Mesendoderm (in vitro differentiated cells): ENCODE measurements around the gene MACROD1.
A peak's percentile ranks its signal among the peaks of the same experiment; 100 is the strongest.

ENCODE experiments used
- DNase-seq: peaks from one replicate; pipeline ENCODE4 v3.0.0; 2013
- H2AK5ac ChIP-seq: 2 replicates; pipeline ENCODE4 v1.6.1; 2013; ENCODE audit warnings: low read length, inconsistent platforms
- H2BK120ac ChIP-seq: 2 replicates; pipeline ENCODE4 v1.6.1; 2013; ENCODE audit warnings: low read depth, mild to moderate bottlenecking, low read length, moderate library complexity, mixed read lengths
- H2BK15ac ChIP-seq: replicated peaks from 2 replicates; pipeline ENCODE4 v1.6.1; 2013; ENCODE audit warnings: low read depth, mild to moderate bottlenecking, moderate library complexity
- H2BK5ac ChIP-seq: 2 replicates; pipeline ENCODE4 v1.6.1; 2013; ENCODE audit warnings: low read length, inconsistent platforms
- H3K18ac ChIP-seq: 2 replicates; pipeline ENCODE4 v1.6.1; 2013; ENCODE audit warnings: mild to moderate bottlenecking, low read length, mixed read lengths
- H3K23ac ChIP-seq: one replicate; pipeline ENCODE4 v1.6.1; 2013; ENCODE audit warnings: low read length
- H3K27ac ChIP-seq: 2 replicates; pipeline ENCODE4 v1.5.1; 2013; ENCODE audit warnings: low read depth, mild to moderate bottlenecking, inconsistent platforms, low read length, moderate library complexity
- H3K27me3 ChIP-seq: 2 replicates; pipeline ENCODE4 v1.6.1; 2013; ENCODE audit warnings: low read length, control low read depth, mild to moderate bottlenecking, inconsistent platforms; ENCODE audit not compliant: insufficient read depth, poor library complexity
- H3K36me3 ChIP-seq: 2 replicates; pipeline ENCODE4 v1.6.1; 2013; ENCODE audit warnings: low read length, inconsistent platforms; ENCODE audit not compliant: control insufficient read depth, insufficient read depth
- H3K4ac ChIP-seq: one replicate; pipeline ENCODE4 v1.6.1; 2013; ENCODE audit warnings: low read depth, mild to moderate bottlenecking, low read length, moderate library complexity
- H3K4me1 ChIP-seq: 2 replicates; pipeline ENCODE4 v1.6.1; 2013; ENCODE audit warnings: low read depth, low read length, inconsistent platforms; ENCODE audit not compliant: control insufficient read depth
- H3K4me2 ChIP-seq: 2 replicates; pipeline ENCODE4 v1.6.1; 2013; ENCODE audit warnings: low read length
- H3K4me3 ChIP-seq: 2 replicates; pipeline ENCODE4 v1.5.1; 2013; ENCODE audit warnings: mild to moderate bottlenecking, low read length
- H3K56ac ChIP-seq: one replicate; pipeline ENCODE4 v1.6.1; 2013; ENCODE audit warnings: low read length
- H3K79me1 ChIP-seq: 2 replicates; pipeline ENCODE4 v1.6.1; 2013; ENCODE audit warnings: low read length, inconsistent platforms
- H3K79me2 ChIP-seq: 2 replicates; pipeline ENCODE4 v1.6.1; 2013; ENCODE audit warnings: mild to moderate bottlenecking, low read length; ENCODE audit not compliant: control insufficient read depth, insufficient read depth
- H3K9ac ChIP-seq: 2 replicates; pipeline ENCODE4 v1.6.1; 2013; ENCODE audit warnings: low read length, inconsistent platforms
- H4K5ac ChIP-seq: one replicate; pipeline ENCODE4 v1.6.1; 2013; ENCODE audit warnings: low read length
- H4K8ac ChIP-seq: one replicate; pipeline ENCODE4 v1.6.1; 2013; ENCODE audit warnings: low read depth, mild to moderate bottlenecking, control low read depth, low read length, moderate library complexity
- WGBS: extraction: QIAGEN DNeasy Blood & Tissue Kit; methylation state at CpG from one replicate; pipeline ENCODE4 v1.1.7; 2013; ENCODE audit warnings: low lambda C conversion rate, missing lambda C conversion rate; ENCODE audit not compliant: insufficient coverage; ENCODE audit errors: extremely low coverage; 5-methylcytosine and 5-hydroxymethylcytosine counted together

The MACROD1 gene

GRCh38 chr11:64150481-64151239 lies 15.3 kb downstream of the MACROD1 start:
- no peak overlapping the region for H3K4me3 ChIP-seq
- no peak overlapping the region for H3K27ac ChIP-seq
- H2AK5ac ChIP-seq, result no peak overlapping the region
- no peak overlapping the region for H2BK120ac ChIP-seq
- H3K9ac ChIP-seq, result no peak overlapping the region
- H3K79me2 ChIP-seq, result no peaks in the 10 kb centered on the region
- H3K23ac ChIP-seq, result no peak overlapping the region
- H3K18ac ChIP-seq, result no peak overlapping the region
- no peaks in the 10 kb centered on the region for H3K36me3 ChIP-seq
- no peaks in the 10 kb centered on the region for H3K27me3 ChIP-seq
- no peaks in the 10 kb centered on the region for H3K4me1 ChIP-seq
- WGBS, result no CpG with 5 or more reads among the region's 24 CpGs
- no peak for DNase-seq
- no peak overlapping the region for H3K4me2 ChIP-seq
- H2BK15ac ChIP-seq, result no peak overlapping the region
- no peak overlapping the region for H3K56ac ChIP-seq
- no peak overlapping the region for H3K4ac ChIP-seq
- no peaks in the 10 kb centered on the region for H3K79me1 ChIP-seq
- no peak overlapping the region for H4K5ac ChIP-seq
- no peak overlapping the region for H4K8ac ChIP-seq
- no peak overlapping the region for H2BK5ac ChIP-seq

- Histone ChIP-seq H3K79me1 (no peaks in the 10 kb centered on the region), H2BK5ac (no peak overlapping the region), H2AK5ac (no peak overlapping the region), H3K23ac (no peak overlapping the region), H4K8ac (no peak overlapping the region), H3K4me2 (no peak overlapping the region), H3K27me3 (no peaks in the 10 kb centered on the region), H4K5ac (no peak overlapping the region), H3K36me3 (no peaks in the 10 kb centered on the region), H3K56ac (no peak overlapping the region), H2BK120ac (no peak overlapping the region), H3K4me1 (no peaks in the 10 kb centered on the region), H3K18ac (no peak overlapping the region), H3K27ac (no peak overlapping the region), H3K9ac (no peak overlapping the region), H3K79me2 (no peaks in the 10 kb centered on the region), H3K4me3 (no peak overlapping the region), H3K4ac (no peak overlapping the region), H2BK15ac (no peak overlapping the region)
- DNase-seq, result no peak
- no CpG with 5 or more reads among the region's 15 CpGs for WGBS
These were observed 15.9 kb downstream of the MACROD1 start for GRCh38 chr11:64150051-64150450.

- no peaks in the 10 kb centered on the region for H3K4me1 ChIP-seq
- no peak overlapping the region for H3K27ac ChIP-seq
- H3K79me1 ChIP-seq, result no peaks in the 10 kb centered on the region
- no peaks in the 10 kb centered on the region for H3K79me2 ChIP-seq
- WGBS, result no CpG with 5 or more reads among the region's 25 CpGs
- no peak overlapping the region for H3K4me2 ChIP-seq
- H2BK5ac ChIP-seq, result no peak overlapping the region
- H3K56ac ChIP-seq, result no peak overlapping the region
- no peak overlapping the region for H4K8ac ChIP-seq
- no peak overlapping the region for H3K4me3 ChIP-seq
- H3K4ac ChIP-seq, result no peak overlapping the region
- no peak overlapping the region for H2AK5ac ChIP-seq
- no peak overlapping the region for H3K9ac ChIP-seq
- no peak overlapping the region for H3K18ac ChIP-seq
- DNase-seq, result no peak
- no peak overlapping the region for H4K5ac ChIP-seq
- H2BK120ac ChIP-seq, result no peak overlapping the region
- H3K23ac ChIP-seq, result no peak overlapping the region
- no peak overlapping the region for H2BK15ac ChIP-seq
- no peaks in the 10 kb centered on the region for H3K36me3 ChIP-seq
- H3K27me3 ChIP-seq, result no peaks in the 10 kb centered on the region
These were observed 16.8 kb downstream of the MACROD1 start for GRCh38 chr11:64148917-64149617.

- no CpG with 5 or more reads among the region's 19 CpGs for WGBS
- H3K23ac ChIP-seq, result no peak overlapping the region
- no peak overlapping the region for H3K56ac ChIP-seq
- H2BK15ac ChIP-seq, result no peak overlapping the region
- no peaks in the 10 kb centered on the region for H3K79me1 ChIP-seq
- H4K5ac ChIP-seq, result no peak overlapping the region
- no peak overlapping the region for H2AK5ac ChIP-seq
- no peaks in the 10 kb centered on the region for H3K27me3 ChIP-seq
- H3K9ac ChIP-seq, result peak overlapping the region; percentile 11
- H3K4me1 ChIP-seq, result no peaks in the 10 kb centered on the region
- DNase-seq, result peak; percentile 65
- H3K4ac ChIP-seq, result no peak overlapping the region
- H4K8ac ChIP-seq, result no peak overlapping the region
- no peaks in the 10 kb centered on the region for H3K79me2 ChIP-seq
- no peak overlapping the region for H2BK5ac ChIP-seq
- no peak overlapping the region for H3K27ac ChIP-seq
- no peak overlapping the region for H3K18ac ChIP-seq
- H3K36me3 ChIP-seq, result no peaks in the 10 kb centered on the region
- H3K4me2 ChIP-seq, result no peak overlapping the region
- H3K4me3 ChIP-seq, result no peak overlapping the region
- no peak overlapping the region for H2BK120ac ChIP-seq
These were observed 17.5 kb downstream of the MACROD1 start for GRCh38 chr11:64148226-64148916.

GRCh38 chr11:64146036-64146955 lies 19.6 kb downstream of the MACROD1 start:
- Histone ChIP-seq H3K79me2 (no peaks in the 10 kb centered on the region), H2BK120ac (no peak overlapping the region), H3K79me1 (no peaks in the 10 kb centered on the region), H3K18ac (no peak overlapping the region), H3K56ac (no peak overlapping the region), H3K23ac (no peak overlapping the region), H3K9ac (no peak overlapping the region), H4K8ac (no peak overlapping the region), H3K36me3 (no peaks in the 10 kb centered on the region), H3K4me3 (no peak overlapping the region), H2BK5ac (no peak overlapping the region), H2BK15ac (no peak overlapping the region), H2AK5ac (no peak overlapping the region), H3K4me1 (no peaks in the 10 kb centered on the region), H3K27me3 (no peaks in the 10 kb centered on the region), H4K5ac (no peak overlapping the region), H3K4me2 (no peak overlapping the region), H3K4ac (no peak overlapping the region), H3K27ac (no peak overlapping the region)
- DNase-seq, result peak; percentile 73
- 100% methylated on average over 5 of the region's 22 CpGs for WGBS
